GM21528 (cell line): ENCODE measurements around the gene MSI2.

Source experiments
- ATAC-seq: cut with Tn5 transposase; IDR thresholded peaks from one replicate; pipeline ENCODE4 v1.9.1; 2021; ENCODE audit warnings: mild to moderate bottlenecking, moderate library complexity; ENCODE audit not compliant: unreplicated experiment, low FRiP score

The MSI2 gene

GRCh38 chr17:57406131-57406980, 150.0 kb downstream of the MSI2 start:
- ATAC-seq, result no peak

- no peak for ATAC-seq
Measured at GRCh38 chr17:57406981-57407286, 150.6 kb downstream of the MSI2 start.

- ATAC-seq, result no peak
Measured at GRCh38 chr17:57407287-57408070, 151.2 kb downstream of the MSI2 start.

- no peak for ATAC-seq
Measured at GRCh38 chr17:57408071-57408811, 151.9 kb downstream of the MSI2 start.

- no peak for ATAC-seq
Measured at GRCh38 chr17:57410169-57410568, 153.8 kb downstream of the MSI2 start.

GRCh38 chr17:57412520-57413096, 156.3 kb downstream of the MSI2 start:
- ATAC-seq, result no peak

- no peak for ATAC-seq
Measured at GRCh38 chr17:57413848-57414651, 157.7 kb downstream of the MSI2 start.

GRCh38 chr17:57415751-57416207, 159.5 kb downstream of the MSI2 start:
- ATAC-seq, result no peak

GRCh38 chr17:57416369-57416768, 160.0 kb downstream of the MSI2 start:
- ATAC-seq, result no peak

GRCh38 chr17:57417956-57418355, 161.6 kb downstream of the MSI2 start:
- no peak for ATAC-seq

- no peak for ATAC-seq
Measured at GRCh38 chr17:57418463-57419246, 162.3 kb downstream of the MSI2 start.

- no peak for ATAC-seq
Measured at GRCh38 chr17:57419940-57420550, 163.7 kb downstream of the MSI2 start.

- ATAC-seq, result no peak
Measured at GRCh38 chr17:57420734-57421717, 164.7 kb downstream of the MSI2 start.

- ATAC-seq, result peak; percentile 65
Measured at GRCh38 chr17:57422574-57423164, 166.3 kb downstream of the MSI2 start.

GRCh38 chr17:57423541-57423940, 167.2 kb downstream of the MSI2 start:
- no peak for ATAC-seq

GRCh38 chr17:57424273-57424672, 167.9 kb downstream of the MSI2 start:
- no peak for ATAC-seq

GRCh38 chr17:57424777-57425188, 168.5 kb downstream of the MSI2 start:
- no peak for ATAC-seq
